ENCODE results near the gene ZFP36.
"Not testable (repeated sequence)": the region's sequence is repeated elsewhere in the genome, so short reads cannot be mapped to it uniquely, and the experiment has no call there.

ZFP36 gene

GRCh38 chr19:39444598-39445195, 38.0 kb downstream of the ZFP36 start:
- peak overlapping the region; percentile 99 for H3K4me3 ChIP-seq (ENCODE audit: low read depth, low read length)
- DNase-seq (ENCODE audit: low read depth), result peak; percentile 41
- no peak for TF ChIP-seq CTCF (conservative IDR thresholded peaks at IDR 0.05; ENCODE audit: low read depth, low read length)

GRCh38 chr19:39445196-39446111, 38.8 kb downstream of the ZFP36 start, which contains the start of gene SUPT5H:
SUPT5H (plus strand) TSS chr19:39445582; CDS start chr19:39445891, 309 bp downstream.
- no peak for TF ChIP-seq CTCF (conservative IDR thresholded peaks at IDR 0.05; ENCODE audit: low read depth, low read length)
- DNase-seq (ENCODE audit: low read depth), result peak; percentile 99
- peak within 1 kb of the TSS; percentile 99 for H3K4me3 ChIP-seq (ENCODE audit: low read depth, low read length)

- peak overlapping the region; percentile 99 for H3K4me3 ChIP-seq (ENCODE audit: low read depth, low read length)
- TF ChIP-seq CTCF (conservative IDR thresholded peaks at IDR 0.05; ENCODE audit: low read depth, low read length), result no peak
- DNase-seq (ENCODE audit: low read depth), result no peak
These were observed 39.9 kb downstream of the ZFP36 start for GRCh38 chr19:39446365-39447084.

GRCh38 chr19:39448271-39448670, 41.6 kb downstream of the ZFP36 start:
- DNase-seq (ENCODE audit: low read depth), result peak; percentile 30
- no peak for TF ChIP-seq CTCF (conservative IDR thresholded peaks at IDR 0.05; ENCODE audit: low read depth, low read length)
- H3K4me3 ChIP-seq (ENCODE audit: low read depth, low read length), result no peak overlapping the region

GRCh38 chr19:39449116-39449797, 42.6 kb downstream of the ZFP36 start:
- no peak overlapping the region for H3K4me3 ChIP-seq (ENCODE audit: low read depth, low read length)
- no peak for TF ChIP-seq CTCF (conservative IDR thresholded peaks at IDR 0.05; ENCODE audit: low read depth, low read length)
- DNase-seq (ENCODE audit: low read depth), result no peak

- H3K4me3 ChIP-seq (ENCODE audit: low read depth, low read length); DNase-seq (ENCODE audit: low read depth): not testable (repeated sequence)
These were observed 44.6 kb downstream of the ZFP36 start for GRCh38 chr19:39451257-39451656.
